Ascending aorta (tissue), 2 donors: ENCODE results near the gene MROH2A. TPM values are rescaled to one million over a fixed set of nuclear protein-coding genes. Genes with fewer than 3 reads are reported as not detected.

ENCODE experiments used
- DNase-seq, 2 donors: peaks; one replicate each; pipeline ENCODE4 v3.0.0-alpha.2; 2019; ENCODE audit warnings: low spot score in 2 of 2
- H3K27ac ChIP-seq, 2 donors: fragments of 200-600 bp; sonication (generic); one replicate each; pipeline ENCODE4 v1.5.1; 2016 to 2017; ENCODE audit warnings: mild to moderate bottlenecking in 1 of 2
- H3K27me3 ChIP-seq: fragments of 200-600 bp; sonication (generic); one replicate; pipeline ENCODE4 v1.5.1; 2017
- H3K36me3 ChIP-seq, 2 donors: fragments of 200-600 bp; sonication (generic); one replicate each; pipeline ENCODE4 v1.5.1; 2016
- H3K4me1 ChIP-seq, 2 donors: fragments of 200-600 bp; sonication (generic); one replicate each; pipeline ENCODE4 v1.5.1; 2016 to 2017; ENCODE audit warnings: mild to moderate bottlenecking in 1 of 2
- H3K4me3 ChIP-seq, 2 donors: fragments of 200-600 bp; sonication (generic); one replicate each; pipeline ENCODE4 v1.5.1; 2016 to 2017; ENCODE audit warnings: mild to moderate bottlenecking in 1 of 2
- H3K9me3 ChIP-seq, 2 donors: fragments of 200-600 bp; sonication (generic); one replicate each; pipeline ENCODE4 v1.5.1; 2016
- intact Hi-C: fragments of 100-400 bp; cut with DNase I; formaldehyde crosslinking; loops from one replicate; pipeline ENCODE4 v1.15.1; 2023
- total RNA-seq: library from RNA; depleted of rRNA; stranded (reverse); fragments of >200 nt; gene quantifications from one replicate; pipeline ENCODE4 v1.1.0, GENCODE V29; 2016
- TF ChIP-seq, protein P1 (sequence below), 3 experiments: fragments of 200-600 bp in 2 of 3; fragments of 450-650 bp in 1 of 3; sonication (generic) in 2 of 3; IDR thresholded peaks; one replicate each; pipeline ENCODE4 v1.5.1; 2016 to 2019; ENCODE audit warnings: antibody characterized with exemption in 3 of 3, mild to moderate bottlenecking in 1 of 3, moderate library complexity in 1 of 3

MROH2A gene
- total RNA-seq, 1 donor from 2014 or later = not detected

- no peak for DNase-seq
- Histone ChIP-seq H3K27ac (no peak overlapping the region), H3K4me3 (no peak overlapping the region), H3K4me1 (no peaks in the 10 kb centered on the region), H3K36me3 (no peaks in the 10 kb centered on the region), H3K9me3 (no peaks in the 10 kb centered on the region), H3K27me3 (no peaks in the 10 kb centered on the region)
- TF ChIP-seq, protein P1, sequence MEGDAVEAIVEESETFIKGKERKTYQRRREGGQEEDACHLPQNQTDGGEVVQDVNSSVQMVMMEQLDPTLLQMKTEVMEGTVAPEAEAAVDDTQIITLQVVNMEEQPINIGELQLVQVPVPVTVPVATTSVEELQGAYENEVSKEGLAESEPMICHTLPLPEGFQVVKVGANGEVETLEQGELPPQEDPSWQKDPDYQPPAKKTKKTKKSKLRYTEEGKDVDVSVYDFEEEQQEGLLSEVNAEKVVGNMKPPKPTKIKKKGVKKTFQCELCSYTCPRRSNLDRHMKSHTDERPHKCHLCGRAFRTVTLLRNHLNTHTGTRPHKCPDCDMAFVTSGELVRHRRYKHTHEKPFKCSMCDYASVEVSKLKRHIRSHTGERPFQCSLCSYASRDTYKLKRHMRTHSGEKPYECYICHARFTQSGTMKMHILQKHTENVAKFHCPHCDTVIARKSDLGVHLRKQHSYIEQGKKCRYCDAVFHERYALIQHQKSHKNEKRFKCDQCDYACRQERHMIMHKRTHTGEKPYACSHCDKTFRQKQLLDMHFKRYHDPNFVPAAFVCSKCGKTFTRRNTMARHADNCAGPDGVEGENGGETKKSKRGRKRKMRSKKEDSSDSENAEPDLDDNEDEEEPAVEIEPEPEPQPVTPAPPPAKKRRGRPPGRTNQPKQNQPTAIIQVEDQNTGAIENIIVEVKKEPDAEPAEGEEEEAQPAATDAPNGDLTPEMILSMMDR (IDR thresholded peaks at IDR 0.05) = no peak
- intact Hi-C loops = no loop called here
Observed at GRCh38 chr2:233780771-233781170, 2.6 kb downstream of the MROH2A start.

DNA sequence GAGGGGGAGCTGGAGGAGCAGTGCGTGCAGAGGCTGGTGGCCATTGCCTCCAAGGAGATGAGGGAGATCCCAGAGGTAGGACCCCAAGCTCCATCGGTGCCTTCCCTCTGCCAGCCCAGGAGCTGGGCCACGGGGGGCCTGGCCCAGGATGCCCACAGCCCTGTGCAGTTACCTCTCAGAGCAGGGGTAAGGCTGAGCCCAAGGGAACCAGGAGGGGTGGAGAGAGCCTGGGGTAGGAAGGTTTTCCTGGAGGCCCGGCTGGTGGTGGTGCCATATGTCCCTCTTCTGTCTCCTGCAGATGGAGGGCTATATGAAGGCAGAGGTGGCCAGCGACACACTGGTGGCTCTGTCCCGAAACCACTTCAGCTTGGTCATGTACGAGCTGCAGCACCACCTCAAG, 11.4 kb downstream of the MROH2A start:
- Histone ChIP-seq H3K9me3 (no peaks in the 10 kb centered on the region), H3K27ac (no peak overlapping the region), H3K4me3 (no peak overlapping the region), H3K4me1 (no peaks in the 10 kb centered on the region), H3K36me3 (no peaks in the 10 kb centered on the region), H3K27me3 (no peaks in the 10 kb centered on the region)
- TF ChIP-seq, protein P1 (IDR thresholded peaks at IDR 0.05) = no peak
- intact Hi-C loops = no loop called here
- no peak for DNase-seq

DNA sequence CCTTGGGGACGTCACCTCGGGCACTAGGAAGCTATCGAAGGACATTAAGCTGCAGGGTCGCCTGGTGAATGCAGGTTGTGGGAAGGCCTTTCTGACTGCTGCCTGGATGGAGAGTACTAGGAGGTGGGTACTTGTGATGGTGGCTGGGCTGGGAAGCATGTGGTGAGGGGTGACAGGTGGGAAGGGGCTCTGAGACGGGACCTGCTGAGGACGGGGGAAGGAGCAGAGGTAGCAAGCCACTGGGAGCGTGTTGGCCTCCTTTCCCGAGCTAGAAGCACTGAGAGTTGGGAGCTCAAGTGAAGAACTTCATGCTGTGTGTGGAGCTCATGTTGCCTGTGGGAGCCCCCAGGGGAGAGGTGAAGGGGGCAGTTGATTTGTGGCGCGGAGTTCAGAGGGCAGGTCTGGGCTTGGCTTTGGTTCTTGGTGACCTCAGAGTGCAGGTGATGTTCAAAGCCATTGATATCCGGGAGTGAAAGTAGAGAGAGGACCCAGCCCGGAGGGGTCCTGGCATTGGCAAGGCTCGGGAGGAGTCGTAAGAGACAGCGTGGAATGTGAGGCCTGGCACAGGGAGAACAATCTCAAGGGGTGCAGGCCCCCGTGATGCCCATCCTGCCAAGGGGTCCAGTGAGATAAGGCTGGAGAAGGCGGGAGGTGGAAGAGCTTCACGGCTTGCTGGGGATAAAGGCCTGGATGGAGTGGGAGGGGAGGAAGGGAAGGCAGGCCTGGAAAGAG, 13.2 kb downstream of the MROH2A start:
- TF ChIP-seq, protein P1 (IDR thresholded peaks at IDR 0.05) = no peak
- H3K4me3 ChIP-seq = no peak overlapping the region
- no peaks in the 10 kb centered on the region for H3K36me3 ChIP-seq
- no peaks in the 10 kb centered on the region for H3K4me1 ChIP-seq
- intact Hi-C loops = no loop called here
- no peak overlapping the region for H3K27ac ChIP-seq
- no peak for DNase-seq
- no peaks in the 10 kb centered on the region for H3K9me3 ChIP-seq
- H3K27me3 ChIP-seq = no peaks in the 10 kb centered on the region

- TF ChIP-seq, protein P1 (IDR thresholded peaks at IDR 0.05) = no peak
- intact Hi-C loops = no loop called here
- Histone ChIP-seq H3K4me3 (no peak overlapping the region), H3K27me3 (no peaks in the 10 kb centered on the region), H3K27ac (no peak overlapping the region), H3K36me3 (no peaks in the 10 kb centered on the region), H3K9me3 (no peaks in the 10 kb centered on the region), H3K4me1 (no peaks in the 10 kb centered on the region)
- no peak for DNase-seq
Observed at GRCh38 chr2:233791883-233792329, 13.8 kb downstream of the MROH2A start.

DNA sequence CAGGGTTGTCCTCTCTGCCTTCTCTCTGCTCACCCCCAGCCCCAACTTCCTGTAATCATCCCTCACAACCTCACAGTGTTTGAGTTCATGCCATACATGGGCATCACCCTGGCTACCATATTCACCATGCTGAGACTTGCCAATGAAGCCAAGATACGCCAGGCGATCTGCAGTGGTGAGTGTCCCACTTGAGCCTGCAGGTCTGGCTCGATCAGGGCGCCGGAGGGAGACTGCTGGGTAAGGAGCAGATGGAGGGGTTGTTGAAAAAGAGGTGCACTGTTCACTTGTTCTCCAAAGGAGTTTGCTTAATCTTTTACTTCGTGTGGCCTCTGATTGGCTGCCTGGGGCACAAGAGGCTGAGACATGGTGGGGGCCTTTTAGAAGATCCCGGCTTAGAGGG, 14.6 kb downstream of the MROH2A start:
- no peaks in the 10 kb centered on the region for H3K9me3 ChIP-seq
- H3K4me3 ChIP-seq = no peak overlapping the region
- no peak for DNase-seq
- no peak overlapping the region for H3K27ac ChIP-seq
- no peaks in the 10 kb centered on the region for H3K36me3 ChIP-seq
- TF ChIP-seq, protein P1 (IDR thresholded peaks at IDR 0.05) = no peak
- no peaks in the 10 kb centered on the region for H3K4me1 ChIP-seq
- intact Hi-C loops = no loop called here
- no peaks in the 10 kb centered on the region for H3K27me3 ChIP-seq
